Trophoblast cell (in vitro differentiated cells and primary cell): Measurements from ENCODE around the gene GID8.

Source experiments
- DNase-seq, 2 donors: peaks; one replicate each; pipeline ENCODE4 v3.0.0-alpha.2; 2016
- H2AFZ ChIP-seq: 2 replicates; pipeline ENCODE4 v1.6.1; 2013; ENCODE audit warnings: low read length, moderate library complexity, mild to moderate bottlenecking; ENCODE audit not compliant: insufficient read depth, poor library complexity
- H2AK5ac ChIP-seq: 2 replicates; pipeline ENCODE4 v1.6.1; 2013; ENCODE audit warnings: mild to moderate bottlenecking, low read length
- H2BK120ac ChIP-seq: 2 replicates; pipeline ENCODE4 v1.6.1; 2013; ENCODE audit warnings: low read length, mild to moderate bottlenecking, moderate library complexity; ENCODE audit not compliant: insufficient read depth, poor library complexity
- H2BK12ac ChIP-seq: 2 replicates; pipeline ENCODE4 v1.6.1; 2013; ENCODE audit warnings: mild to moderate bottlenecking, low read length, moderate library complexity
- H2BK5ac ChIP-seq: 2 replicates; pipeline ENCODE4 v1.6.1; 2013; ENCODE audit warnings: low read length, low read depth, moderate library complexity, mild to moderate bottlenecking; ENCODE audit not compliant: poor library complexity
- H3K14ac ChIP-seq: 2 replicates; pipeline ENCODE4 v1.6.1; 2013; ENCODE audit warnings: mild to moderate bottlenecking, low read length
- H3K18ac ChIP-seq: 2 replicates; pipeline ENCODE4 v1.6.1; 2013; ENCODE audit warnings: mild to moderate bottlenecking, low read length
- H3K23ac ChIP-seq: 2 replicates; pipeline ENCODE4 v1.6.1; 2013; ENCODE audit warnings: low read length
- H3K27ac ChIP-seq: 2 replicates; pipeline ENCODE4 v1.5.1; 2013; ENCODE audit warnings: low read depth, mild to moderate bottlenecking, inconsistent platforms, low read length, moderate library complexity
- H3K27me3 ChIP-seq: 2 replicates; pipeline ENCODE4 v1.6.1; 2013; ENCODE audit warnings: inconsistent platforms, mild to moderate bottlenecking, low read length, moderate library complexity; ENCODE audit not compliant: insufficient read depth
- H3K36me3 ChIP-seq, 2 experiments: 1 replicate in 1 of 2; 2 replicates in 1 of 2; pipeline ENCODE4 v1.6.1; 2013; ENCODE audit warnings: low read length in 2 of 2, mild to moderate bottlenecking in 2 of 2, moderate library complexity in 1 of 2; ENCODE audit not compliant: insufficient read depth in 2 of 2, control insufficient read depth in 1 of 2
- H3K4ac ChIP-seq: 2 replicates; pipeline ENCODE4 v1.6.1; 2013; ENCODE audit warnings: low read depth, mild to moderate bottlenecking, low read length, moderate library complexity
- H3K4me1 ChIP-seq, 2 experiments: 1 replicate in 1 of 2; 2 replicates in 1 of 2; pipeline ENCODE4 v1.6.1; 2013; ENCODE audit warnings: low read length in 2 of 2, mild to moderate bottlenecking in 2 of 2, moderate library complexity in 1 of 2; ENCODE audit not compliant: insufficient read depth in 2 of 2, control insufficient read depth in 1 of 2
- H3K4me2 ChIP-seq: 2 replicates; pipeline ENCODE4 v1.6.1; 2013; ENCODE audit warnings: inconsistent platforms, mild to moderate bottlenecking, low read length, moderate library complexity
- H3K4me3 ChIP-seq: 2 replicates; pipeline ENCODE4 v1.5.1; 2013; ENCODE audit warnings: mild to moderate bottlenecking, low read depth, low read length, inconsistent platforms
- H3K79me1 ChIP-seq: one replicate; pipeline ENCODE4 v1.6.1; 2013; ENCODE audit warnings: low read length
- H3K79me2 ChIP-seq: 2 replicates; pipeline ENCODE4 v1.6.1; 2013; ENCODE audit warnings: low read length, mild to moderate bottlenecking; ENCODE audit not compliant: control insufficient read depth, insufficient read depth, poor library complexity
- H3K9ac ChIP-seq: 2 replicates; pipeline ENCODE4 v1.6.1; 2013; ENCODE audit warnings: mild to moderate bottlenecking, low read length
- H3K9me3 ChIP-seq: 2 replicates; pipeline ENCODE4 v1.6.1; 2013; ENCODE audit warnings: low read depth, mild to moderate bottlenecking, control low read depth, inconsistent platforms, low read length; ENCODE audit not compliant: insufficient read depth
- H4K12ac ChIP-seq: 2 replicates; pipeline ENCODE4 v1.6.1; 2013; ENCODE audit warnings: low read depth, mild to moderate bottlenecking, low read length, moderate library complexity
- H4K8ac ChIP-seq: 2 replicates; pipeline ENCODE4 v1.6.1; 2013; ENCODE audit warnings: low read depth, mild to moderate bottlenecking, low read length, moderate library complexity
- H4K91ac ChIP-seq: one replicate; pipeline ENCODE4 v1.6.1; 2013; ENCODE audit warnings: low read depth, mild to moderate bottlenecking, low read length, moderate library complexity
- WGBS: extraction: QIAGEN DNeasy Blood & Tissue Kit; methylation state at CpG from one replicate; pipeline ENCODE4 v1.1.7; 2013; ENCODE audit warnings: missing lambda C conversion rate; ENCODE audit not compliant: insufficient read length, insufficient coverage; ENCODE audit errors: extremely low coverage; 5-methylcytosine and 5-hydroxymethylcytosine counted together

GID8 gene

GRCh38 chr20:62933966-62934365 is 4.0 kb upstream of the GID8 start:
- no peak overlapping the region for H3K14ac ChIP-seq
- peak overlapping the region; percentile 18 for H3K4me3 ChIP-seq
- H2BK120ac ChIP-seq = no peak overlapping the region

GRCh38 chr20:62935204-62935967 is 2.6 kb upstream of the GID8 start:
- H3K36me3 ChIP-seq = peaks cover 17 to 19% of the 10 kb centered on the region in 2 experiments
- H3K79me1 ChIP-seq = peaks cover 19% of the 10 kb centered on the region
- no peak overlapping the region for H3K18ac ChIP-seq
- no peaks in the 10 kb centered on the region for H3K27me3 ChIP-seq
- H3K9ac ChIP-seq = no peak overlapping the region
- peaks cover 11 to 23% of the 10 kb centered on the region in 2 experiments for H3K4me1 ChIP-seq
- no peak overlapping the region for H3K4me3 ChIP-seq
- H2BK120ac ChIP-seq = peak overlapping the region; percentile 15
- H2BK5ac ChIP-seq = peak overlapping the region; percentile 9
- peak overlapping the region; percentile 33 for H3K14ac ChIP-seq
- DNase-seq = no peak
- WGBS = 100% methylated on average over 2 of the region's 12 CpGs
- peaks cover 50% of the 10 kb centered on the region for H3K79me2 ChIP-seq
- H3K9me3 ChIP-seq = no peaks in the 10 kb centered on the region
- no peak overlapping the region for H3K23ac ChIP-seq
- peak overlapping the region; percentile 10 for H4K91ac ChIP-seq
- peak overlapping the region; percentile 96 for H3K4ac ChIP-seq
- no peak overlapping the region for H3K27ac ChIP-seq
- no peak overlapping the region for H4K8ac ChIP-seq
- H4K12ac ChIP-seq = no peak overlapping the region
- H2AFZ ChIP-seq = no peak overlapping the region
- H2AK5ac ChIP-seq = no peak overlapping the region
- no peak overlapping the region for H2BK12ac ChIP-seq
- H3K4me2 ChIP-seq = peak overlapping the region; percentile 64

More at GRCh38 chr20:62933966-62934365, 4.0 kb upstream of the GID8 start:
- Histone ChIP-seq H2BK12ac (no peak overlapping the region), H3K4ac (peak overlapping the region; percentile 98), H3K4me2 (no peak overlapping the region), H2AK5ac (no peak overlapping the region), H3K9me3 (no peaks in the 10 kb centered on the region), H2BK5ac (no peak overlapping the region), H4K8ac (no peak overlapping the region), H4K91ac (no peak overlapping the region), H3K9ac (no peak overlapping the region), H3K18ac (no peak overlapping the region), H3K23ac (no peak overlapping the region), H3K79me1 (peaks cover 22% of the 10 kb centered on the region), H2AFZ (no peak overlapping the region), H3K4me1 (peaks cover 7 to 14% of the 10 kb centered on the region in 2 experiments), H3K36me3 (peaks cover 17% of the 10 kb centered on the region in 2 experiments), H4K12ac (peak overlapping the region; percentile 3), H3K27me3 (no peaks in the 10 kb centered on the region), H3K27ac (no peak overlapping the region), H3K79me2 (peaks cover 43% of the 10 kb centered on the region)
- no peak for DNase-seq
- no CpG with 5 or more reads among the region's 3 CpGs for WGBS

GRCh38 chr20:62935968-62936585 is 1.9 kb upstream of the GID8 start:
- Histone ChIP-seq H3K79me1 (peaks cover 19% of the 10 kb centered on the region), H2AFZ (no peak overlapping the region), H3K4me3 (no peak overlapping the region), H3K18ac (no peak overlapping the region), H2BK5ac (no peak overlapping the region), H3K23ac (no peak overlapping the region), H2AK5ac (no peak overlapping the region), H3K79me2 (peaks cover 51% of the 10 kb centered on the region), H3K27ac (no peak overlapping the region), H3K4me1 (peaks cover 11 to 23% of the 10 kb centered on the region in 2 experiments), H4K91ac (no peak overlapping the region), H2BK12ac (no peak overlapping the region), H4K12ac (no peak overlapping the region), H3K14ac (no peak overlapping the region), H3K36me3 (peaks cover 18 to 19% of the 10 kb centered on the region in 2 experiments), H3K4me2 (peak overlapping the region; percentile 64), H3K4ac (peak overlapping the region; percentile 96), H3K9ac (no peak overlapping the region), H3K27me3 (no peaks in the 10 kb centered on the region), H4K8ac (no peak overlapping the region), H2BK120ac (no peak overlapping the region), H3K9me3 (no peaks in the 10 kb centered on the region)
- WGBS = no CpG with 5 or more reads among the region's 22 CpGs
- peak; percentile 72 to 78 for DNase-seq

GRCh38 chr20:62937268-62938104 is 461 bp upstream of the GID8 start:
- H2BK120ac ChIP-seq = peak overlapping the region; percentile 95
- peak overlapping the region; percentile 85 for H3K18ac ChIP-seq
- peak overlapping the region; percentile 96 for H2AFZ ChIP-seq
- peaks cover 45% of the 10 kb centered on the region for H3K79me2 ChIP-seq
- peak overlapping the region; percentile 95 for H3K9ac ChIP-seq
- peak overlapping the region; percentile 96 for H2AK5ac ChIP-seq
- no peak overlapping the region for H3K23ac ChIP-seq
- peak overlapping the region; percentile 96 for H3K4ac ChIP-seq
- H4K12ac ChIP-seq = peak overlapping the region; percentile 97
- H3K9me3 ChIP-seq = no peaks in the 10 kb centered on the region
- peaks cover 11 to 22% of the 10 kb centered on the region in 2 experiments for H3K4me1 ChIP-seq
- H3K4me2 ChIP-seq = peak overlapping the region; percentile 64
- H3K27ac ChIP-seq = peak overlapping the region; percentile 80
- H4K91ac ChIP-seq = peak overlapping the region; percentile 98
- no CpG with 5 or more reads among the region's 92 CpGs for WGBS
- peak overlapping the region; percentile 98 for H4K8ac ChIP-seq
- peaks cover 22 to 27% of the 10 kb centered on the region in 2 experiments for H3K36me3 ChIP-seq
- peak; percentile 97 to 98 for DNase-seq
- H2BK5ac ChIP-seq = peak overlapping the region; percentile 94
- peaks cover 19% of the 10 kb centered on the region for H3K79me1 ChIP-seq
- H3K27me3 ChIP-seq = no peaks in the 10 kb centered on the region
- H3K4me3 ChIP-seq = peak overlapping the region; percentile 95
- no peak overlapping the region for H2BK12ac ChIP-seq
- H3K14ac ChIP-seq = peak overlapping the region; percentile 96
